Smooth muscle cell (in vitro differentiated cells): Measurements from ENCODE around the gene RPS6KA5. TPM values are rescaled to one million over a fixed set of nuclear protein-coding genes. Genes with fewer than 3 reads are reported as not detected.

Experiments
- DNase-seq: peaks from one replicate; lab custom pipeline; 2025; ENCODE audit not compliant: unreplicated experiment; lab: John Stamatoyannopoulos, UW
- H2AFZ ChIP-seq: fragments of 200-600 bp; sonication (generic); 2 replicates; pipeline ENCODE4 v1.6.0; 2016; ENCODE audit warnings: antibody characterized with exemption, low read depth, mild to moderate bottlenecking
- H3F3A ChIP-seq: fragments of 200-600 bp; sonication (generic); 2 replicates; pipeline ENCODE4 v1.6.0; 2017; ENCODE audit warnings: antibody characterized with exemption, low read depth
- H3K27ac ChIP-seq: fragments of 200-600 bp; sonication (generic); 2 replicates; pipeline ENCODE4 v1.5.1; 2016; ENCODE audit warnings: low read depth, mild to moderate bottlenecking
- H3K27me3 ChIP-seq: fragments of 200-600 bp; sonication (generic); 2 replicates; pipeline ENCODE4 v1.6.1; 2016; ENCODE audit warnings: low read depth, mild to moderate bottlenecking
- H3K36me3 ChIP-seq: fragments of 200-600 bp; sonication (generic); 2 replicates; pipeline ENCODE4 v1.5.1; 2016; ENCODE audit warnings: low read depth
- H3K4me1 ChIP-seq: fragments of 200-600 bp; sonication (generic); 2 replicates; pipeline ENCODE4 v1.5.1; 2016; ENCODE audit warnings: low read depth
- H3K4me2 ChIP-seq: fragments of 200-600 bp; sonication (generic); 2 replicates; pipeline ENCODE4 v1.6.0; 2016; ENCODE audit warnings: mild to moderate bottlenecking
- H3K4me3 ChIP-seq: fragments of 200-600 bp; sonication (generic); 2 replicates; pipeline ENCODE4 v1.5.1; 2016; ENCODE audit warnings: mild to moderate bottlenecking
- H3K79me2 ChIP-seq: fragments of 200-600 bp; sonication (generic); 2 replicates; pipeline ENCODE4 v1.6.0; 2016; ENCODE audit warnings: low read depth, mild to moderate bottlenecking
- H3K9ac ChIP-seq: fragments of 200-600 bp; sonication (generic); 2 replicates; pipeline ENCODE4 v1.6.0; 2016; ENCODE audit warnings: low read depth
- H3K9me3 ChIP-seq: fragments of 200-600 bp; sonication (generic); replicated peaks from 2 replicates; pipeline ENCODE4 v1.5.1; 2016; ENCODE audit warnings: low read depth
- H4K20me1 ChIP-seq: fragments of 200-600 bp; sonication (generic); 2 replicates; pipeline ENCODE4 v1.6.0; 2016; ENCODE audit warnings: low read depth
- WGBS: methylation state at CpG from one replicate; pipeline ENCODE4 v1.1.7; 2016; ENCODE audit warnings: low lambda C conversion rate; 5-methylcytosine and 5-hydroxymethylcytosine counted together
- polyA plus RNA-seq: library from polyadenylated mRNA; unstranded; fragments of >200 nt; fragmentation: Nextera tagmentation; extraction: Ambion mirVana; gene quantifications from 2 replicates; pipeline ENCODE4 v1.2.1, GENCODE V29; 2016
- total RNA-seq: library from RNA; depleted of rRNA; stranded (reverse); fragments of >200 nt; gene quantifications from 2 replicates; pipeline ENCODE4 v1.2.3, GENCODE V29; 2014
- TF ChIP-seq, protein P1 (sequence below): fragments of 200-600 bp; sonication (generic); IDR thresholded peaks from 2 replicates; pipeline ENCODE4 v1.5.1; 2017; ENCODE audit warnings: borderline replicate concordance, mild to moderate bottlenecking, antibody characterized with exemption; ENCODE audit not compliant: insufficient read depth, poor library complexity, severe bottlenecking

The RPS6KA5 gene
- total and polyA plus RNA-seq, 2 experiments from 2014 or later, result 1.0 to 1.5 TPM

DNA sequence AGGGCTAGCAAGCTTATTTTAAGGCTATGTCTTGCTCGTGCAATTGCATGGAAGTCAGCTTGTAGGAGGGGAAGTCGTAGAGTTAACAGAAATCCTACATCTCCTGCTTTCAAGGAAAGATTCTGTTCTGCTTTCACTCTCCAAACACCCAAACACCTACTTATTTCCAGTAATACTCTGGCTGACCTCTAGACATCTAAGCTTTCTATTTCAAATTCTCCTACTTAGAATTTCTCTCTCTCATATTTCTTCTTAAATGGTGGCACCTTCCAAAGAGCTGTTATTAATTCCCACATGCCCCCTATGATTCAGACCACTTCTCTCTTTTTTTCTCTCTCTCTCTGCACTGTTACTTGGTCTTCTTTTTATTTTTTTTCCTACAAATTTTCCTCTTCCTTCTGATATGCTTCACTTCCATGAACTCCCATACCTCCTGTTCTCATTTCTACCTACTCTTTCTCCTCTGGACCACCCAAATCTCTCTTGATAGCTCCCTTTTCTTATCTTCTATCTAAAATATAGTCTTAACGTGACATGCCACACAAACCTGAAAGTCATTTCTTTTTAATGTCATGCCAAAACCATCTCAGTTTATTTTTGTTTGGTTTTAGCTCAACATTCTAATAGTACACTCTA is 90.8 kb downstream of the RPS6KA5 start:
- Histone ChIP-seq H3K79me2 (no peaks in the 10 kb centered on the region), H3F3A (no peaks in the 10 kb centered on the region), H3K27me3 (no peaks in the 10 kb centered on the region), H3K27ac (peak overlapping the region; percentile 22), H3K4me2 (peak overlapping the region; percentile 49), H3K36me3 (no peaks in the 10 kb centered on the region), H3K9me3 (no peaks in the 10 kb centered on the region), H3K4me3 (no peak overlapping the region), H2AFZ (no peak overlapping the region), H4K20me1 (no peaks in the 10 kb centered on the region), H3K4me1 (no peaks in the 10 kb centered on the region), H3K9ac (no peak overlapping the region)
- TF ChIP-seq, protein P1, sequence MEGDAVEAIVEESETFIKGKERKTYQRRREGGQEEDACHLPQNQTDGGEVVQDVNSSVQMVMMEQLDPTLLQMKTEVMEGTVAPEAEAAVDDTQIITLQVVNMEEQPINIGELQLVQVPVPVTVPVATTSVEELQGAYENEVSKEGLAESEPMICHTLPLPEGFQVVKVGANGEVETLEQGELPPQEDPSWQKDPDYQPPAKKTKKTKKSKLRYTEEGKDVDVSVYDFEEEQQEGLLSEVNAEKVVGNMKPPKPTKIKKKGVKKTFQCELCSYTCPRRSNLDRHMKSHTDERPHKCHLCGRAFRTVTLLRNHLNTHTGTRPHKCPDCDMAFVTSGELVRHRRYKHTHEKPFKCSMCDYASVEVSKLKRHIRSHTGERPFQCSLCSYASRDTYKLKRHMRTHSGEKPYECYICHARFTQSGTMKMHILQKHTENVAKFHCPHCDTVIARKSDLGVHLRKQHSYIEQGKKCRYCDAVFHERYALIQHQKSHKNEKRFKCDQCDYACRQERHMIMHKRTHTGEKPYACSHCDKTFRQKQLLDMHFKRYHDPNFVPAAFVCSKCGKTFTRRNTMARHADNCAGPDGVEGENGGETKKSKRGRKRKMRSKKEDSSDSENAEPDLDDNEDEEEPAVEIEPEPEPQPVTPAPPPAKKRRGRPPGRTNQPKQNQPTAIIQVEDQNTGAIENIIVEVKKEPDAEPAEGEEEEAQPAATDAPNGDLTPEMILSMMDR, result no peak
- DNase-seq, result no peak
- 28% methylated on average over 3 of the region's 3 CpGs for WGBS

- Histone ChIP-seq H3K27ac (no peak overlapping the region), H3K9me3 (no peaks in the 10 kb centered on the region), H3K4me3 (no peak overlapping the region), H4K20me1 (no peaks in the 10 kb centered on the region), H3K4me2 (no peak overlapping the region), H3K4me1 (no peaks in the 10 kb centered on the region), H3F3A (no peaks in the 10 kb centered on the region), H3K9ac (no peak overlapping the region), H2AFZ (no peak overlapping the region), H3K36me3 (no peaks in the 10 kb centered on the region), H3K79me2 (no peaks in the 10 kb centered on the region), H3K27me3 (no peaks in the 10 kb centered on the region)
- no peak for DNase-seq
- 100% methylated on average over 2 of the region's 2 CpGs for WGBS
- TF ChIP-seq, protein P1, result no peak
Observed at GRCh38 chr14:90968025-90968424, 92.4 kb downstream of the RPS6KA5 start.

- no peaks in the 10 kb centered on the region for H3F3A ChIP-seq
- no peaks in the 10 kb centered on the region for H3K36me3 ChIP-seq
- H4K20me1 ChIP-seq, result no peaks in the 10 kb centered on the region
- no peak overlapping the region for H3K9ac ChIP-seq
- WGBS, result 100% methylated on average over 3 of the region's 3 CpGs
- DNase-seq, result no peak
- no peaks in the 10 kb centered on the region for H3K79me2 ChIP-seq
- no peaks in the 10 kb centered on the region for H3K27me3 ChIP-seq
- H2AFZ ChIP-seq, result no peak overlapping the region
- no peak overlapping the region for H3K27ac ChIP-seq
- H3K4me2 ChIP-seq, result no peak overlapping the region
- TF ChIP-seq, protein P1, result no peak
- H3K4me3 ChIP-seq, result no peak overlapping the region
- H3K4me1 ChIP-seq, result no peaks in the 10 kb centered on the region
- no peaks in the 10 kb centered on the region for H3K9me3 ChIP-seq
Observed at GRCh38 chr14:90966493-90966892, 93.9 kb downstream of the RPS6KA5 start.

GRCh38 chr14:90965765-90966164 is 94.7 kb downstream of the RPS6KA5 start:
- H3K4me1 ChIP-seq, result no peaks in the 10 kb centered on the region
- H3F3A ChIP-seq, result no peaks in the 10 kb centered on the region
- H3K36me3 ChIP-seq, result no peaks in the 10 kb centered on the region
- TF ChIP-seq, protein P1, result no peak
- H2AFZ ChIP-seq, result no peak overlapping the region
- no peak overlapping the region for H3K4me2 ChIP-seq
- H3K79me2 ChIP-seq, result no peaks in the 10 kb centered on the region
- no peaks in the 10 kb centered on the region for H4K20me1 ChIP-seq
- H3K27ac ChIP-seq, result no peak overlapping the region
- H3K9me3 ChIP-seq, result no peaks in the 10 kb centered on the region
- DNase-seq, result no peak
- no peaks in the 10 kb centered on the region for H3K27me3 ChIP-seq
- H3K9ac ChIP-seq, result no peak overlapping the region
- 96% methylated on average over 3 of the region's 3 CpGs for WGBS
- H3K4me3 ChIP-seq, result no peak overlapping the region
